Testis (tissue), 2 donors: ENCODE results near the gene IRGQ.

Experiments used
- CTCF ChIP-seq, 3 experiments: fragments of 450-650 bp in 2 of 3; fragments of 200-600 bp in 1 of 3; sonication (generic) in 1 of 3; IDR thresholded peaks; one replicate each; pipeline ENCODE4 v1.5.1; 2016 to 2019; ENCODE audit warnings: antibody characterized with exemption in 3 of 3, mild to moderate bottlenecking in 2 of 3, moderate library complexity in 1 of 3
- POLR2A ChIP-seq: fragments of 450-650 bp; IDR thresholded peaks from one replicate; pipeline ENCODE4 v1.6.1; 2017; ENCODE audit warnings: antibody characterized with exemption, mild to moderate bottlenecking, moderate library complexity

- TF ChIP-seq CTCF (IDR thresholded peaks at IDR 0.05) (no peak), POLR2A (no peak)
These were observed 9.6 kb downstream of the IRGQ start for GRCh38 chr19:43586346-43586745.
